HG03432 (cell line): ENCODE results near the gene HDAC9.
A peak's percentile ranks its signal among the peaks of the same experiment; 100 is the strongest.

Experiments
- ATAC-seq: cut with Tn5 transposase; IDR thresholded peaks from one replicate; pipeline ENCODE4 v1.9.1; 2021; ENCODE audit warnings: mild to moderate bottlenecking, moderate library complexity; ENCODE audit not compliant: unreplicated experiment

HDAC9 gene

DNA sequence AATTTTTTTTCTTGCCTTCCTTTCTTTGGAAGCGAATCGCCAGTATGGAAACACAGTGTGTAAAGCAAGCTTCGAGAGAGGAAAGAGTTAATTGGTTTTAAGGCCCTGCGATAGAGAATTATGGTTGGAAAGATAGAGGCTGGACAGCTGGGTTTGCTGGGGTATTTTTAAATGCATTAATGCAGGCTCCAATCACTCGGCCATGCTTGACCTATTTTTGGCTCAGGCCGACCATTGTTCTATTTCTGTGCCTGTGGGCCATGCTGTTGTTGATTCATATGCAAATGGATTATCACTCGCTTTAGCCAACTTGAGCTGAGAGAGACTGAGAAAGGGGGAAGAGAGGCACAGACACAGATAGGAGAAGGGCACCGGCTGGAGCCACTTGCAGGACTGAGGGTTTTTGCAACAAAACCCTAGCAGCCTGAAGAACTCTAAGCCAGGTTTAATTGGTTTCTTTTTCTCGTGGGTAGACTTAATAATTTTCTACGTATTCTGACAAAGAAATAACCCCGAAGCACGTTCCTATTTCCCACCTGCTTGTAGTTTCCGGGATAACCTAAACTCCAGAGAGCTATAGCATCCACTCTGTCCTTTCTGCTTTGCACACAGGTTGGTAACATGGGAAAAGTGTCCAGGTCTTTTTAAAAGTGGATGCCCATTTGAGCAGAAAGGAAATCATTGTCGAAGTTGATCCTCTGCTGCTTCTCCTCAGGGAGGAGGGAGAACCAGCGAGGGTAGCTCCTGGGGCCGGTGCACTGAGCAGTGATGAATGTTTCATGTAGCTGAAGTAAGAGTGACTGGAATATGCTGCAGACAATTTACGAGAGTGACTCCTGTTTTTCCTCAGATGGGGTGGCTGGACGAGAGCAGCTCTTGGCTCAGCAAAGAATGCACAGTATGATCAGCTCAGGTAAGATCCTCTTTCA is at the start of gene HDAC9:
HDAC9 (plus strand) TSS at position 338 of the 929 bp plus-strand sequence; CDS start at position 892, 554 bp downstream.
- peak; percentile 91 for ATAC-seq

DNA sequence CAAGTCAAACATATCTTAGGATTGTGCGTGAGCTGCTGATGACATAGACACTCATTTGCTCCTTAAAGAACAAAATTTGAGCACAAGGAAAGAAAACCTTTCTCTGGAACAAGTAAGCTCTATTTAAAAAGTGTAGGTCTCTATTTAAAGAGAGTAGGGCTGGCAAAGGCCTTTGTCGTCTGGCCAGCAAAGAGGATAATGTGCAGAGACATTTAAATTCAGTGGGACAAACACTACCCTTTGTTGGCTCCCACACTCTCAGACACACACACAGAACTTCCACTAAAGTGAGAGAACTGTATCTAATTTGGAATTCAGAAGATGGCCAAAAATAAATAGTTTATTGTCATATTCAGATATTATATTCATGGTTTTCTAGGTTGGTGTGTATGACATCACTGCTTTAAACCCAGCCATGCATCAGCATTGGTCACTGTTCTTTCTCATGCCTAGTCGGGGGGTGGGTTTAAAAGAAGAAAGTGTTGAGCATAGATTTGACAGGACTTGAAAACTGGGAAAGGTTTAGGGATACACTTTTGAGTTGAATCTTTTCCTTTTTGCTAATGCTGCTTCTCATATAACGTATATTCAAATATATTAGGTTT is 49.5 kb upstream of the HDAC9 start:
- no peak for ATAC-seq

DNA sequence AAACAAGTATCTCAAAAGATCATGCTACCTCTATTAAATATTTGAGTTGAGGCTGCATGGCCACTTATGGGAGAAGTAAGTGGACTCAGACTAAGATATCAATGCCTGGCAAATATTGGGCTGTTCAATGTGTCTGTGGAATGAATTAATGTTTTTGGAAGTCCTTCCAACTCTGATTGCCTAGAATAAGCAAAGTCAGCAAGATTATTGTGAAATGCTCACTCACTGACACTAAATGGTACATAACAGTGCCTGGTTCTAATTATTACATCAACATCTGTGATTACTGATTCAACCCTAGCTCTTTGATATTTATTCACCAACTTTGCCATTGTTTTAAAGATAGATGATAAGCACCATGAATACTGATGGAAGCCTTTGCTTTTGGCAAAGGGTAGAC is 45.5 kb upstream of the HDAC9 start:
- no peak for ATAC-seq

DNA sequence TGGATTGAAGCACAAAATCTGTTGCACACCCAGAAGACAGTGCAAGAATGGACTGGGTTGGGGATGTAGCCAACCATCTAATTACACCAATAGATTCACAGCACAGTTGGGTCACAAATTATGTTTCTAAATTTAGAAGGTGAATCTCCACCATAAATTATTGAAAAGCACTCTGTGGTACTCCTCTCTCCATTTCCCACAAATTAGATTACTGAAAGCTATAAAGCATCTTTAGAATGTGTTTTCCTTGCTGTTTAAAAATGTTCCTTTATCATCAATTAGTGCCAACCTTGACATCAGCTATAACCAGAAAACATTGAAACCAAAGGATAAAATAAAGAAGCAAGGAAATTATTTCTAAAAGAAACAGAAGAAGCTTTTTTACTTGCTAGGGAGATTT is 39.9 kb upstream of the HDAC9 start:
- ATAC-seq: no peak

DNA sequence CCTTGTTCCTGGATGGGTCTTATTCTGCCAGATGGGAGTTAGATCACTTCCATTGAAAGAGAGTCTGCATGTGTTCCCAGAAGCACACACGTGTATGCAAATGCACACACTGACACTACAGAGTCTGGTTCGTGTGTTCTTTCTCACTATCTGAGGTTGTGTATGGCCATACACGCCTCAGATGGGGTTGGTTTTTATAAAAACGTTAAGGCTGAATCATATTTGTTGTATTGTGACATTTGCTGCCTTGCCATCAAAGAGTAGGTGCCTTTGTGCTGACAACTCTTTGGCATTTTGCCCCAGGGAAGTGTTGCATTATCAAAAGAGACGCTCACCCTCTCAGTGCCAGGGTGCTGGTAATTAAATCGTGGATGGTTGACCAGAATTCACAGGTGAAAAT is 37.7 kb upstream of the HDAC9 start:
- ATAC-seq: no peak

DNA sequence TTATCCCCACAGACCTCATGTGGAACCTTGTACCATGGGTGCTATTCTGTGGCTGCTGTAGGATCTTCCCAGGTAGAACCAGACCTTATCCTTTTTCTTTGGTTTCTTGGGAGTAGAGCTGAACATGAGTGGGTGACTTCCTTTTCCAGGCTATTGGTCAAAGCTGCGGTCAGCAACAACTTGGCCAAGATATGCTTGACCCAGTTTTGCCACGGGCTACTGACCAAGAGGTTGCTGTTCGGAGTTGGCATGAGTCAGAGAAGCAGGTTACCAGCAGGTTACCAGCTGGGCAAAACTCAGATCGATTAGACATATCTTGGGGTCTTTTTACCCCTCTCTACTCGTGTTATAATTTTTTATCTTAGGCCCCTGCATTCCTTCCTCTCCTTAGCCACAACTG is 36.7 kb upstream of the HDAC9 start:
- ATAC-seq: no peak

DNA sequence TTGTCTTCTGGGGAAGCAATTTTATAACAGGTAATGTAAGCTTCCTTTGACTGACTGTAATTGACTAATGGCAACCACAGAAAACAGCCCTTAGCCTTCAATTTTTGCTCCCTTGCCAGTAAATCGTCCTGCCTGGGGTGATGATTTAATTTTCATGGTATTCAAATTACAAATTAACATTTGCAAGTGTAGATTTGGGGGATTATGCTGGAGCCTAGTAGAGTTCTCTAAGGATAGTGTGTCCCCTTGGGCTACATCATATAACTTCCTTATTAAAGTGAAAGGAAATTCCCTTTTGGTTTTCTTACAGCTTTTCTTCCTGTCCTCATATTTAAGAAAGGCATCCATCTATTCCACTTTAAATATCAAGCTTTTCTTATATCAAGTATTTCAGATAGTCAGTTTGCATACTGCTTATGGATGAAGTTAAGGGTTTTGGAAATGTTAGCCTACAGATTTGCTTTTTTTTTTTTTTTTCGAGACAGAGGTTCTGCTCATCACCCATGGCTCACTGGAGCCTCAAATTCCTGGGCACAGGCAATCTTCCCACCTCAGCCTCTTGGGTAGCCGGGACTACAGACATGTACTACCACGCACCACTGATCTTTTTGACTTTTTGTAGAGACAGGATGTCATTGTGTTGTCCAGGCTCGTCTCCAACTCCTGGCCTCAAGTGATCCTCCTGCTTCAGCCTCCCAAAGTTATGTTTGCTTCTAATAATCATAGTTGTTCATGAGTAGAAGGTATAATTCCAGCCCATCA is 35.9 kb upstream of the HDAC9 start:
- ATAC-seq: no peak

DNA sequence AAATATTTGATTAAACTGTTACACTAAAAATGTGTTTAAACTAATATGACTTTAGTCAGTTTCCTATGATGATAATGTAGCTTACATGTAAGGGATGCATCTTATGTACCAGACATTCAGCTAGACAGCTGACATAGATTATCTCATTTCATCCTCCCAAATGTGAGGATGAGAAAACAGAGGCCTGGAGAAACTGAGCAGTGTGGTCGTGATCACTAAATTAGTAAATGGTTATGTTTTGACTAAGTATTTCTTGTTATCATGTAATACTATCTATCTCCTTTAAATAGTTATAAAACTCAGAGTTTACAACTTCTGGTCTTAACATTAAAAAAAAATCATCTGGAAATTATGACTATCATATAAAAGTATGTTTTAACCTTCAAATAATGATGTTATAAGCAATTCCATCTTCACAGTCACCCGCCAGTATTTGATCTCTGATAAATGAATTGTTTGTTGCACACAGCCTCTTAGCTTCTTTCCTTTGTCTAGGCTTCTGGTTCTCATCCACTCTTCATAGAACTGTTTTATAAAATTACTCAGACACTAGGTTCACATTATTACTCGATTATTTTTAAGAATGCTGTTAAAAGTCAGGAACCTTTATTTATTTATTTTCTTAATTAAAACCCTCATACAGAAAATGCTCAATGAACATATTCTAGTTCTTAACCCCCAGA is 33.6 kb upstream of the HDAC9 start:
- ATAC-seq: peak; percentile 77

DNA sequence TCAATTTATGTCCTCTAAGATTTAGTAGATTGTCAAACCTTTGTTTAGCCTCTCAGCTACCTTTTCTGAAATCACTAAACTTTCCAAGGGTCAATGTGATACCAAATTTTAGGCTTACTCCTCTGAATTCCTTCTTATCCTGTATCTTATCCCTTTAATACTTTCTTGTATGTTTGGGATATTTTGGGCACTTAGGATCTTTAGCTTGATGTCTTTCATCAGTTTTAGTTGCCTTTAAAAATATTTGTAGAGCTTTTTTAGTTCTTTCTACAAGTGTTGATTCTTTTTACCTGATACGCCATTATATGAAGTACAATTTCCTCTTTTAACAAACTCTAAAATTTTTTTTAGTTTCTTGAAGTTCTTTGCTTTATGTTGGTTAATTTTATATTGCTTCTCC is 30.7 kb upstream of the HDAC9 start:
- no peak for ATAC-seq

DNA sequence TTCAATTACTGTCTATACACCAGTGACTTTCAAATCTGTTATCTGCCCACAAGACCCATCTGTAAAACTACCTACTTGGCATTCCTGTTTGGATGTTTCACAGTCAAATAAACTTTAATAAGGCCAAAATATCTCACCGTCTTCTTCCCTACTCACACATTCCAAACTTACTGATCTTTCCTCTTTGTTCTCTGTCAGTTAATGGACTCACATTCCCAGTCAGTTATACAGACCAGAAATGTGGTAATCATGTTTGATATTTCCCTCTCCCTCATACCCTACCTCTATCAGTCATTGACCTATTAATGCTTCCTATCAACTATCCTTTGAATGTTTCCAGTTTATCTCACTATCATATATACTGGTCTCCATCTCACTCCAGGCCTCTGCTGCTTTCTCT is 28.5 kb upstream of the HDAC9 start:
- ATAC-seq: no peak

DNA sequence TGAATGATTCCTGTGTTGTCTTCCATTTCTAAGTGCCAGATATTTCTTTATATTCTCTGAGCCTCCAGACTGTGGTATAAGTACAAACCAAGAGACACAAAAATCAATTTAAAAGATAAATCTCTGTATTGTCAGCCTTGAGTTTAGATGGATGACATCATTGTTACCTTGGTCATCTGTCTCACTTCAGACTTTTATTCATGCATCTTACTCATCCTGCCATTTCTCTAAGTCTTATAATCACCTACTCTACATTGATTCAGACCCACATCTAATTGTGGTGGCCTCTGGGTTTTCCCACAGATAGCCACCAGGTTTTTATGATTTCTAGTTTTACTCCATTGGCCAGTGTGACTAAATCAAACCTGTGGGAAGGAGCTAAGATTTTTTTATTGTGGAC is 26.8 kb upstream of the HDAC9 start:
- ATAC-seq: peak; percentile 44

DNA sequence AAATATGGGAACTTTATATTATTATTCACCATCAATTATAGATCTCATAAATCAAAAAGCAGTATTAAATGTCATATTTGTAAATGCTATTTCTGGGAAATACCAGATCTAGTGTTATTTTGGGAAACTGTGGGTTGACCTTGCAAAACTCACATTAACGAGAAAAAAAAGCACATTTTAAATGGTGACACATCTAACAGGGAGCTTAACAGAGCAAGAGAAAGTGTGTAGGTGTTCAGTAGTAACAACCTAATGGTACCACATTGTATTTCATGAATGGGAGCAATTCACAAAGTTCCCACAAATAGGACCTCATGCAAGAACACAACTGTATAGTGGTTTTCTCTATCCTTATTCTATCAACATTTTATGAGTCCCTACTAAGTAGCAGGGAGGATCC is 26.2 kb upstream of the HDAC9 start:
- ATAC-seq: no peak

DNA sequence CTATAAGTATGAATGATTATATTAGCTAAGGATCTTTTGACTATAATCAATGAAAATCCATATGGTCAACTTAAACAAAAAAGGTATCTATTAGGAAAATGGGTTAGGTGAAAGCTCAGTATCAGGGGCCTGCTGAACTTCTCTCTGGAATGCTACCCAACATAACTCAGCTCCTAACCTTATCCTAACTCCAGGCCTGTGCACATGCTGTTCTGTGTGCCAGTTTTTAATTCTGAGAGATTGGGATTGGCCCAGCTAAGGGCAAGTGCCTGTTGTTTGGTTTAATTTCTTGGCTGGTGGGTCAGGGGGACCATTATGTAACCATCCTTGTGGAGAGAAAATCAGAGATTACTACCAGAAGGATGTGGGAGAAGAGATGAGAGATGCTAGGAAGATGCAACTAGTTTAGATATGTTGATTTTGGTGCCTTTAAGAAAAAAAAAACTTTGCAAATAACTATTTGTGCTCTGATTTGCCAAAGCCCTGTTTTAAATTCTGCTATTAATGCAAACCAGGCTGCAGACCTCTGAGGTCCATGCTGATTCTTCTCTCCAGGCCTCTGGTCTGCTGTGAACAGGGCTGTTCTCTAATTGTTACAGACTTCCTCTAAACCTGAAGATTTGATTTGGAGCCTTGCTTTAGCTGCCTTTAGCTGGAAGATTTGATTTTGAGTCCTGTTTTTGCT is 23.9 kb upstream of the HDAC9 start:
- no peak for ATAC-seq

DNA sequence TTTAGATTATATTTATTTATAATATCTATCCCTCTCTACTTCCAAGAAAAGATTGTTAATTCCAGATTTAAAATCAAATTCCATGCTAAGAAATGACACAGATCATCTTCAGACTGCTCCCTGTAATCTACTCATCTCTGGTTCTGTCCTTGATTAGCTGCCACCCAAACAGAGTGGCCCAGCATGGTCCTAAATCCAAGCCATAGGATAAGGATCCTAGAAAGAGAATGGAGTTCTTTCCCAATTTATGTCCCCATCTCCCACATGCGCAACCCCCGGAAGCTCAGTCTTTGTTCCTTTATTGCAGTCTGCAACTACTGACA is 23.4 kb upstream of the HDAC9 start:
- no peak for ATAC-seq

DNA sequence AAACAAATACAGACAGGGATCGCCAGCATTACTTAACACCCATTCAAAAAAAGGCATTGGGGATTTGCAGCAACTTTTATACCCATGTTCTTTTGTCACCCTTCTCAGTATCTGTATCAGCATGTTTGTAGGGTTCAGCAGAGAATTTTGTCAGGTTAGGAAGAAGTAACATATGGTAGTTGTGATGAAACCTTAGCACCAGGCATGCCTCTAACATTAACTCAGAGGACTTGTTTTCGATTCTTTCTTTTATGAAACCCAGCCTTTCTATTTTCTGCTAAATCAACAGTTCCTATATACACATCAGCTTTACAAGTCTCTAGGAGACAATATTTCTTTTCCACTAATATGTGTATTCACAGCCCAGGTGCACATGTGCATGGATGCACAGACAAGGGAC is 22.4 kb upstream of the HDAC9 start:
- no peak for ATAC-seq

DNA sequence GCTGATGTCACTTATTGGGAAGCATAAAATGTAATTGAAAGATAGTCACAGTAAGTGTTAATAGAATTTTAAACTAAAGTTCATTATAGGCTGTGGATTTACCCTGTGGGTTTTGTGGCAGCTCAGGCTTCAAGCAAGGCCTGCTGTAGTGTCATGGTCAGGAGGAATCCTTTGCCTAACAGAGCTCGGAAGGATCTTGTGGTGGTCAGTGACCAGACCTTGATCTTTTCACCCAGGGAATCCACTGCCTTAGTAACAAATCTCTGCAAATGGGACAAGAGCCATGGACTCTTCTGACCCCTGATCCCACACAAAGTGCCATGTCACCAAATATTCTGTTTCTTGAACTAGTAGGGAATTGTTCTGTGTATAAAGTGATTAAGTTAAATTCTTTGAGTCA is 20.6 kb upstream of the HDAC9 start:
- no peak for ATAC-seq

DNA sequence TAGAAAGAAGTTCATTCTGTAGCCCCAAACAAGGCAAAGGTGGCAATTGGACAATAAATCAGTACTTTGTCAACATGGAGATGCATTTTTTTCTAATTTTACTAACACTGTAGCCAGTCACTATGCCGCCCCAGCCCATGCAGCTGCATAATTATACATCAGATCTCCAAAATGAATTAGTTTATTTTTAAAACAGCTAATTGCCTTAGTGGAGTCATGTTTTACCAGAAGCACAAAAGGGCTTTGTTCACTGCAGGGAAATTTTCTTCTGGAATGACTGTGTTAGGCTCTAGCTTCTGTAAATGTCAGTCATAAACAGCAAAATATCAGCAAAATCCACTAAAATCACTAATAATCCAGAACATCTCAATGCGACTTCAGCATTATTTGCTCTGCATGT is 20.1 kb upstream of the HDAC9 start:
- ATAC-seq: no peak

DNA sequence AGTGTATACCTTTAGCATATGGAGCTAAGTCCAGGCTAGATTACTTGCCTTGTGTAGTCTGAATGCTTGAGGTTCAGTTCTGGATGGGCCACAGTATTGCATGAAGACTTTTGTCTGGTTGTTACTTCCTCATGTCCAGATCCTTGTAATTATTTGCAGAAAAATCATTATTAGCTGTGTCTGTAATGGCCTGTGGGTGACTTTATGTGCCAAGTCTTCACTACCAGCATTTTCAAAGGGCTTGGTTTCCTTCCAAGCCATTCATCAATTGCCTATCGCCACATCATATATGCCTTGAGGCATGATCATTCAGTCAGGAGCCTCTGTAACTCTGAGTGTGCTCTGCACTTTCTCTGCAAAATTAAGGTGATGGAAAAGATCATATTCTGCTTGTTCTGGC is 13.8 kb upstream of the HDAC9 start:
- no peak for ATAC-seq

DNA sequence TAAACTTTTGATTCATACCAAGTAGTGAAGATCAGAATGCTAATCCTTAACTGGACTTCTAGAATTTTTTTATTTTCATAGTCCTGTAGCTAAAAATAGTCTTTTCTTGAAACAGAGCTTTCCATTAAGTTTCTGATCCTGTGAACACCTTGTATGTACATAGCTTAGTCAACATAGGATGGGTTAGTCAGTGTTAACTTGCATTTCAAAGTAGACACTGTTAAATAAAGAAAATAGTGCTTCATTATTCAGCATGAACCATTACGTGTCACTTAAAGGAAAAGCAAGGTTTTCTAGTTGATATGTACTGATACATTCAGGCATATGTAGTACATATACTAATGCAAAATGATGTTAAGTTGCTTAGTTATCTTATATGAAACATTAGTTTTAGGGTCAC is 7.5 kb upstream of the HDAC9 start:
- ATAC-seq: no peak

DNA sequence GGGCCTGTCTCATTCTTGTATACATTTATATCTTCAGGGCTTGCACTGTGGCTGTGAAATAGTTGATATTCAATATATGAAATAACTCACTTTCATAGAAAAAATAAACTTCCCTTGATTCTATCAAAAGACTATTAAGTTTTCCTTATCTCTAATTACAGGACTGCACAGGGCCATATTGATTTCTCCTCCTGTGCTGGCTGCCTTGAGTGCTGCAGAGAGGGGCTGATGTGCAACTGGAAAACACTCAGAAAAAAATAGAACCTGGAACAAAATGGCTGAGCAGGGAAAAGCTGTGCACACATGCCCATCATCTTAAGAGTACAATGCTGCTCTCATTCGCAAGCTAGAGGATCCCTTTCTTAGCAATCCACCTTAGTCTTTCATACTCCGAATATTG is 5.9 kb upstream of the HDAC9 start:
- no peak for ATAC-seq

DNA sequence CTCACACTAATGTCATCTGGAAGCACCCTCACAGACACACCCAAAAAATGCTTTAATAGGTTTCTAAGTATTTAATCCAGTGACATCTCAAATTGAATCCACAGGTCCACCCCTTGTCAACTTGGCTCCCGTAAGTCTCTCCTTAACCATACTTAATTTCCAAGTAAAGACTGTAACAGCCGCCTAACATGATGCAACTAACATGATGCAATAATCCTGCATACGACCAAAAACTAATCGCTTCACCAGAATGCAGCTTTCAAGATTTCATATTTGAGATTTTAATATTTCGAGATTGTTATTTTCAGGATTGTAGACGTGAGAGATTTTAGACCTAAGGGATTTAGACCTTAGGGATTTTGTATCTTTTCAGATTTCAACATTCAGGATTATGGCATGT is 3.7 kb upstream of the HDAC9 start:
- no peak for ATAC-seq
